ENCODE results near the gene ZRANB2.

Gene ZRANB2

DNA sequence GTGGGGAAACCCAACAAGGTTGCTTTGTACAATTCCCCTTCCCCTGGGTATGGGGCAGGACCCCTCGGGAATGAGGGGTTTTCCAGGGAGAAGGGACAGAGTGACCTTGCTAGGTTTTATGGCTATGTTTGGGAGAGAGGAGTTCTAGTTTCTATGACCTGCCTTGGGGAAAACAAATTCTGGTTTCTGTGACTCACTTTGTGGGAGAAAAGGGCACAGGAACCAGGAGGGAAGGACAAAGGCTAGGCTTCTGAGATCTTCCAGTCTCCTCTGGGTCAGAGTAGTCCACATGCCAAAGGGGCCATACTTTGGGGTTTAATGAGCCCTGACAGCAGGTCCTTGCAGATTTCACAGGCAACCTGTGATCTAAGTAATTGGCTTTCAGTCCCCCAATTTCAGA, 27.7 kb downstream of the ZRANB2 start:
- no peak for DNase-seq (ENCODE audit: low read depth in 2 of 2)
- TF ChIP-seq, protein P1, sequence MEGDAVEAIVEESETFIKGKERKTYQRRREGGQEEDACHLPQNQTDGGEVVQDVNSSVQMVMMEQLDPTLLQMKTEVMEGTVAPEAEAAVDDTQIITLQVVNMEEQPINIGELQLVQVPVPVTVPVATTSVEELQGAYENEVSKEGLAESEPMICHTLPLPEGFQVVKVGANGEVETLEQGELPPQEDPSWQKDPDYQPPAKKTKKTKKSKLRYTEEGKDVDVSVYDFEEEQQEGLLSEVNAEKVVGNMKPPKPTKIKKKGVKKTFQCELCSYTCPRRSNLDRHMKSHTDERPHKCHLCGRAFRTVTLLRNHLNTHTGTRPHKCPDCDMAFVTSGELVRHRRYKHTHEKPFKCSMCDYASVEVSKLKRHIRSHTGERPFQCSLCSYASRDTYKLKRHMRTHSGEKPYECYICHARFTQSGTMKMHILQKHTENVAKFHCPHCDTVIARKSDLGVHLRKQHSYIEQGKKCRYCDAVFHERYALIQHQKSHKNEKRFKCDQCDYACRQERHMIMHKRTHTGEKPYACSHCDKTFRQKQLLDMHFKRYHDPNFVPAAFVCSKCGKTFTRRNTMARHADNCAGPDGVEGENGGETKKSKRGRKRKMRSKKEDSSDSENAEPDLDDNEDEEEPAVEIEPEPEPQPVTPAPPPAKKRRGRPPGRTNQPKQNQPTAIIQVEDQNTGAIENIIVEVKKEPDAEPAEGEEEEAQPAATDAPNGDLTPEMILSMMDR (IDR thresholded peaks at IDR 0.05; ENCODE audit: low read depth, low read length), result no peak

DNA sequence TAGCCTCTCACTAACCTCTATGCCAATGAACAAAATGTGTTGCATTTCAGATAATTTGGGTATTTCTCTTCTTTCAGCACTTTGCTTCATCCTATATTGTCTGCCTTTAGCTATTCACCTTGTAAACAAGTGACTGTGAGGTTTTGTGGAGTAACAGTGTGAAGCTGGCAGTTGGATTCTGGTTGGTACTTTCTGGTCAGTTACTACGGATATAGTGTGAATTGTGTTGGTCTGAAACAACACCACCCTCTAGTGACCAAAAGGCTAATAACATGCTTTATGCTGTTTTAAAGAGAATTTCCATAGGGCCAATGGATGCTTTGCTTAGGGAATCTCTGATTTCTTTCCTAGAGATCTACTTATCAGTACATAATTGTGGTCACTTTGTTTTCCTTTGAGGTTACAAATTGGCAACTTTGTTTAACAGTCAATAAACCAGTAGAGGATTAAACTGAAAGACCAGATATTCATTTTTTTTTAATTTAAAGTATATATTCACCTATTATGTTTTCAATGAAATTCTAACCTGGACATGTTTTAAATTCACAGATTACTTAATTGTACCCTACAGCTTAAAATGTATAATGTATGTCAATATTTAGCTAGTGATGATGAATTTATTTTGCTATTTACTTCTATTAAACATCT, 30.8 kb downstream of the ZRANB2 start:
- DNase-seq (ENCODE audit: low read depth in 2 of 2), result peak; percentile 82 to 85
- H3K4me3 ChIP-seq (replicated peaks in 1 of 2; ENCODE audit: low read depth in 2 of 2, low read length in 2 of 2), result no peak overlapping the region
- TF ChIP-seq, protein P1 (IDR thresholded peaks at IDR 0.05; ENCODE audit: low read depth, low read length), result peak; percentile 70

More for the DNA sequence above, 27.7 kb downstream of the ZRANB2 start:
- no peak overlapping the region for H3K4me3 ChIP-seq (replicated peaks in 1 of 2; ENCODE audit: low read depth in 2 of 2, low read length in 2 of 2)

DNA sequence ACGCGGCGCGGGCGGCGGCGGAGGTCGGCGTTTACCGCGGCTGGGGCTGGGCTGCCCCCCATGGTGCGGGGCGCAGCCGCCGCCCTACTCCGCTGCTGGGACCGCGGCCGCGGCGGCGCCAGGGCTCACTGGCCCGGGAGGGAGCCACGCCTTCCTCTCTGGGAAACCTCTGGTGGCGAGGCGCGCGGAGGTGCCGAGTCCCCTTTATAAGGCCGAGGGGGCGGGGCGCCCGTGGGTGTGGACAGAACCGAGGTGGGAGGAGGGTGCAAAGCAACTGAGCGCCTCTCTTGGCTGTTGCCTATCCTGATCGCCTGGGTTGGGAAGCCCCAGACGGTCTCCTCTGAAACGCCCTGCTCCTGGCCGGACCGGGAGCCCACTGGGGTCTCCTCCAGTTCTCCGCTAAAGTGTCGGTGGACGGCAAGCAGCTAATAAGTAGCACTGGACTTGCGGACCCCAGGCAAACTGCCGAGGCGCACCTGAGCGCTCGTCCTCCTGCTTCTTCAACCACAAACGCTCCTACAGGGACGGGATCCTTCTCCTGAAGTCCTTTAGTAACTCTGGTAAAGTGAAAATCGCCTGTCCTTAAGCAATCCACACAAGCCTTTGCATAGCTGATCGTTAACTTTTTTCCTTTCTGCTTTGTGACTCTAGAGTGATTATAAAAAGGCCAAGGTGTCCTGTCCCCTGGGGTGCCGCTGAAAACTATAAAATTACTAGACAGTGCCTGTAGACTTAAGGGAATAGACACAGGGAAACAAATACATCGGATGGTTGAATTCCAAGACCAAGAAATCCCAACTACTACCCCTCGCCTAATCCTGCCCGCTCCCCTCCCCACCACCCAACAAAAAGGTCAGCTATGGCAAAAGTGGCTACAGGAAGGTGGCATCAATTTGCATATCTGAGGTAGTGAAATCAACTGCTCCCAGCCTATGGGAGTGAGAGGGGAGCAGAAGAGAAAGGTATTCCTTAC, 32.9 kb downstream of the ZRANB2 start, which contains the start of gene PTGER3:
PTGER3 (minus strand) TSS at position 182 of the 973 bp plus-strand sequence. CDS start 239 bp downstream, outside the sequence.
- no peak for DNase-seq (ENCODE audit: low read depth in 2 of 2)
- TF ChIP-seq, protein P1 (IDR thresholded peaks at IDR 0.05; ENCODE audit: low read depth, low read length), result no peak
- peak within 1 kb of the TSS; percentile 31 to 34 for H3K4me3 ChIP-seq (replicated peaks in 1 of 2; ENCODE audit: low read depth in 2 of 2, low read length in 2 of 2)

DNA sequence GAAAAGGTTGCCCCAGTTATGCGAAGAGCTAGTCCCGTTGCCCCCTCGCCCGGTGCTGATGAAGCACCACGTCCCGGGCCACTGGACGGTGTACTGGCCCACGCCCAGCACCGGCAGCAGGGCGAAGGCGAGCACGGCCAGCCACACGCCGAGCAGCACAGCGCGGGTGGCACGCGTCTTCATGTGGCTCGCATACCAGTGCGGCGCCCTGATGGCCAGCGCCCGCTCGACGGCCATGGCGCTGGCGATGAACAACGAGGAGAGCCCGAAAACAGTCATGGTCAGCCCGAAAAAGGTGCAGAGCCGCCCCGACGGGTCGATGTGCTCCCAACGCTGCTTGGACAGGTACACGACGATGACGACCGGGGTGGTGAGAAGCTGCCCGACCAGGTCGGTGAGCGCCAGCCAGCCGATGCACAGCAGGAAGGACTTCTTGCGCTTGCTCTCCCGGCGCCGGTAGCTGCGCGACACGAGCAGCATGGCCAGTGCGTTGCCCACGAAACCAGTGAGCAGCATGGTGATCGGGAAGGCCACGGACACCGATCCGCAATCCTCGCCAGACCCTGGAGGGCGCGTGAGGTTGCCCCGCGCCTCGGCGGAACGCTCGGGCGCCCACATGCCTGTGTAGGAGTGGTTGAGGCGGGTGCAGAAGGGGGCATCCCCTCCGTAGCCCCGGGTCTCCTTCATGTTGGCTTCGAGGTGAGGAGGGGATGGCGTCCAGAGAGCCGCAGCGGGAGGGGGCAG, 33.8 kb downstream of the ZRANB2 start:
- DNase-seq (ENCODE audit: low read depth in 2 of 2), result no peak
- peak overlapping the region; percentile 31 to 34 for H3K4me3 ChIP-seq (replicated peaks in 1 of 2; ENCODE audit: low read depth in 2 of 2, low read length in 2 of 2)
- TF ChIP-seq, protein P1 (IDR thresholded peaks at IDR 0.05; ENCODE audit: low read depth, low read length), result no peak

DNA sequence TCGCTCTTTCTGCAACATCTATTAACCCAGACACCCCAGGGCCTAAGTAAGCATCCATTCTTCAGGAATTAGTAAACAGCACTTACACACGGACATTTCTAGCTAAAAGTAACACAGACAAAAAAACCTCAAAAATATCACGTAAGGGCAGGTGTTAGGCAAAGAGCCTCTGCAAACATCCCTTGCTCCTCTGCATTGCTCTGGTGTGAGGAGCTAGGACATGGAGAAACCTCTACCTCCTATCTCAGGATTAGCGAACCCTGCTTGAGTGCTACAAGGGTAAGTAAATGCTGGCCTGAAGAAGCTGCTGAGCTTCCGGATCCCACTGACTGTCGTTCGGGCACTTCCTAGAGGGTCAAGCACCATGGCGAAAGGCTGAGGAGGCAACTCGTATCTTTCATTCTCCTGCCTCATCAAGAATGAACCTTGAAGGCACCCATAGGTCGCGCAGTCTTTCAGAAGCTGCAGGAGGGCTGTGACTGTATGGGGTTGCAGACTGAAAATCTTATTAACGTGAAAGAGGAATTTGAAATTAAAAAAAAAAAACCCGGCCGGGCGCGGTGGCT, 35.3 kb downstream of the ZRANB2 start:
- TF ChIP-seq, protein P1 (IDR thresholded peaks at IDR 0.05; ENCODE audit: low read depth, low read length), result no peak
- no peak overlapping the region for H3K4me3 ChIP-seq (replicated peaks in 1 of 2; ENCODE audit: low read depth in 2 of 2, low read length in 2 of 2)
- no peak for DNase-seq (ENCODE audit: low read depth in 2 of 2)

DNA sequence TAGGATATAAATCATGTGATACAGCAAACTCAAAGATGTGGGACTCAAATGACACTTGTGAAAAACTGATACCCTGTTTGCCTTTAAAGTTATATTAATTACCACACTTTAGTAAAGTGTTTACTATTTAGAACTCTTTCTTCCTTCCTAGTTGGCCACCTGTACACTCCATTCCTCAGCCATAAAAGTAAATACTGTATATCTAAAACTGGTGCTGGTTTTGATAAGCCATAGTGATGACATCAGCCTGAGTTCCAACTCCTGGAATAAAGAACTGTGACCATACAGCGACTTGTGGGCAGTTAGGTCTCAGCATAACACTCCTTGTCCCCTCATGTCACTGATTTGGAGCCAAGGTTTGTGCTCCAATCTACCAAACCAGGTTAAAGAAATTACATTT, 36.0 kb downstream of the ZRANB2 start:
- no peak overlapping the region for H3K4me3 ChIP-seq (replicated peaks in 1 of 2; ENCODE audit: low read depth in 2 of 2, low read length in 2 of 2)
- DNase-seq (ENCODE audit: low read depth in 2 of 2), result no peak
- TF ChIP-seq, protein P1 (IDR thresholded peaks at IDR 0.05; ENCODE audit: low read depth, low read length), result no peak
